GM12864 (cell line): ENCODE measurements around the gene TBX4.
"Not testable (repeated sequence)": the region's sequence is repeated elsewhere in the genome, so short reads cannot be mapped to it uniquely, and the experiment has no call there.

ENCODE experiments used
- DNase-seq: peaks from one replicate; pipeline ENCODE4 v3.0.0-alpha.2; 2011; ENCODE audit warnings: low read depth
- H3K4me3 ChIP-seq: 2 replicates; pipeline ENCODE4 v1.5.1; 2011; ENCODE audit warnings: mild to moderate bottlenecking, low read depth, low read length, control low read depth
- TF ChIP-seq, protein P1 (sequence below): IDR thresholded peaks from 2 replicates; pipeline ENCODE4 v1.5.1; 2011; ENCODE audit warnings: low read depth, mild to moderate bottlenecking, moderate library complexity, low read length, control low read depth, inconsistent platforms; ENCODE audit errors: missing control alignments

TBX4 gene

DNA sequence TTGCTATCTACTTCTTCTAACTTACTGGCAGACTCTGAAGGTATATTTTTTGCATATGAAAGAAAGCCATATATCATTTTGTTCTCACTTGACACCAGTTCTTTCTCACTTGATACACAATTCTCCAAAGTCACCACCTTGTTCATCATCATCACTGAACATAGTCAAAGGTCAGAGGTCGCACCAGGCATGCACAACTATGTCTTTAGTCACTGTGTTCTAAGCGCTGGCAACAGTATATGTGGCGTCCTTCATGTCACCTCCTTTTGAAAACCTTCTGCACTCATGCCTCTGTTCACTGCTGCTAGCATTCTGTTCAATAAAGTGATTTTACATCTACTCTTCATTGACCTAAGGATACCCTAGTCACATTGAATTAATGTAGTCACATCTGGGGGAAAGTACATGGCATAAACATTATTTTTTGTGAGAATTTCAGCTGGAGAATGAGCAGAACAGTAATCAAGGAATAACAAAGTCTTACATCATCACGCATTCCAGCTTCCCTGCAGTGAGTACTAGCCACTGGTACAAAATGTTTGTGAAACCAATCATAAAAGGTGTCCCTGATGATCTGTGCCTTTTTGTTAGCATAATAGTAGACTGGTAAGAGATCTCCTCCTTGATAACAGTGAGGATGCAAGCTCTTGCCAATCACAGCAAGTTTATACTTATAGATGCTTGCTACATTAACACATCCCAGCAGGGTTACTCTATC is 20.5 kb upstream of the TBX4 start:
- TF ChIP-seq, protein P1, sequence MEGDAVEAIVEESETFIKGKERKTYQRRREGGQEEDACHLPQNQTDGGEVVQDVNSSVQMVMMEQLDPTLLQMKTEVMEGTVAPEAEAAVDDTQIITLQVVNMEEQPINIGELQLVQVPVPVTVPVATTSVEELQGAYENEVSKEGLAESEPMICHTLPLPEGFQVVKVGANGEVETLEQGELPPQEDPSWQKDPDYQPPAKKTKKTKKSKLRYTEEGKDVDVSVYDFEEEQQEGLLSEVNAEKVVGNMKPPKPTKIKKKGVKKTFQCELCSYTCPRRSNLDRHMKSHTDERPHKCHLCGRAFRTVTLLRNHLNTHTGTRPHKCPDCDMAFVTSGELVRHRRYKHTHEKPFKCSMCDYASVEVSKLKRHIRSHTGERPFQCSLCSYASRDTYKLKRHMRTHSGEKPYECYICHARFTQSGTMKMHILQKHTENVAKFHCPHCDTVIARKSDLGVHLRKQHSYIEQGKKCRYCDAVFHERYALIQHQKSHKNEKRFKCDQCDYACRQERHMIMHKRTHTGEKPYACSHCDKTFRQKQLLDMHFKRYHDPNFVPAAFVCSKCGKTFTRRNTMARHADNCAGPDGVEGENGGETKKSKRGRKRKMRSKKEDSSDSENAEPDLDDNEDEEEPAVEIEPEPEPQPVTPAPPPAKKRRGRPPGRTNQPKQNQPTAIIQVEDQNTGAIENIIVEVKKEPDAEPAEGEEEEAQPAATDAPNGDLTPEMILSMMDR, result no peak

DNA sequence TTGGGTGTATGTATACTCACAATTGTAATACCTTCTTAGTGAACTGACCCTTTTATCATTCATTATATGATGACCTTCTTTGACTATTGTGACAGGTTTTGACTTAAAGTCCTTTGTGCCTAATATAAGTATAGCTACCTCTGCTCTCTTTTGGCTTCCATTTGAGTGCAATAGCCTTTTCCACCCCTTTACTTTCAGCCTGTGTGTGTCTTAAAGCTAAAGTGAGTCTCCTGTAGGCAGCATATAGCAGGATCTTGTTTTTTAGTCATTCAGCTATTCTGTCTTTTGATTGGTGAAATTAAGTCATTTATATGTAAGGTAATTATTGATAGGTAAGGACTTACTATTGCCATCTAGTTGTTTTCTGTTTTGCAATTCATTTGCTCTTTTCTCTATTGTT is 15.9 kb upstream of the TBX4 start:
- no peak for DNase-seq
- no peak overlapping the region for H3K4me3 ChIP-seq
- TF ChIP-seq, protein P1, result no peak

More for the DNA sequence above, 20.5 kb upstream of the TBX4 start:
- no peak overlapping the region for H3K4me3 ChIP-seq
- DNase-seq, result no peak

DNA sequence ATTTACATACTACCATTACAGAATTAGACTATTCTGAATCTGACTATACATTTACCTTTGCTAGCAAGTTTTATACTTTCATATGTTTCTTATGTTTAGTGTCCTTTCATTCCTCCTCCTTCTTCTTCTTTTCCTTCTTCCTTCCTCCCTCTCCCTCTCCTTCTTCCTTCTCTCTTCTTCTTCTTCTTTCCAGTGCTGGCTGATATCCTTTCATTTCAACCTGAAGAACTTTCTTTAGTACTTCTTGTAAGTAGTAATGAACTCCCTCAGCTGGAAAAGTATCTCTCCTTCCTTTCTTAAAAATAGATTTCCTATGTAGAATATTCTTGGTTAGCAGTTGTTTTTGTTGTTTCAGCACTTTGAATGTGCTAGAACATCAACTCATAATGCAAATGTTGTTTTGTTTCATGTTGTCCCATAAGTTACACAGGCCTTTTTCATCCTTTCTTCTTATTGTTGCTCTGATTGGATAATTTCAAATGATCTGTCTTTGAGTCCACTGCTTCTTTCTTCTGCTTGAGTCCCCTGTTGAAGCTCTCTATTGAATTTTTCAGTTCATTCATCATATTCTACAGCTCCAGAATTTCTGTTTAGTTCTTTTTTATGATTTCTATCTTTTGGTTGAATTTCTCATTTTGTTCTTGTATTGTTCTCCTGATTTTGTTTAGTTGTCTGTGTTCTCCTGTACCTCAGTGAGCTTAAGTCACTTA is 15.1 kb upstream of the TBX4 start:
- TF ChIP-seq, protein P1, result no peak
- no peak for DNase-seq
- H3K4me3 ChIP-seq, result no peak overlapping the region

DNA sequence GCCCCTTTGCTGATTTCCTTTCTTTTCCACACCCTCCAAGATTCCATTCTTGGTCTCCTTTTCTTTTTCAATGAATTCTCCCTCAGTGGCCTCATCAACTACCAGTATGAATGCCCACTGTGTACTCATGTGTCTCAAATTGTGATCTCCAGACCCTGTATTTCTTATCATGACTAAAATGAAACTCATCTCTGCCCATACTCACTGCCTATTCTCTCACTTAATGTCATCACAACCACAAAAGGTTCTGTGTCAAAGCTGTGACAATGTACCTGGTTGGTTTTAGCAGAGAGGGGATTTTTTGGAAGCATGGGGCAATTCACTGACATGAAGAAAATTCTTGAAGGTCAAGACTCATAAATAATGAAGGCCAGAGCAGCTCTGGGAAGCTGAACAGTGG is 11.5 kb upstream of the TBX4 start:
- TF ChIP-seq, protein P1, result no peak
- DNase-seq, result no peak
- H3K4me3 ChIP-seq, result no peak overlapping the region

DNA sequence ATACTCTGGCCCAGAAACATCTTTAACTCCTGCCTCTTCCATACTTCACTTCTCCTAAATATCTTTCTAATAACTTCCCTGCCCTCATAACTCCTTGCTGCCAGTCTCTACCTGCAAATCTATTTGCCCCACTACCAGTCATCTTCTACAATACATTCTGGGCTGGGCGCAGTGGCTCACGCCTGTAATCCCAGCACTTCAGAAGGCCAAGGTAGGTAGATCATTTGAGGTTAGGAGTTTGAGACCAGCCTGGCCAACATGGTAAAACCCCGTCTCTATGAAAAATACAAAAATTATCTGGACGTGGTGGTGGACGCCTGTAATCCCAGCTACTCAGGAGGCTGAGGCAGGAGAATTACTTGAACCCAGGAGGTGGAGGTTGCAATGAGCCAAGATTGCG is 10.7 kb upstream of the TBX4 start:
- not testable (repeated sequence) for DNase-seq

DNA sequence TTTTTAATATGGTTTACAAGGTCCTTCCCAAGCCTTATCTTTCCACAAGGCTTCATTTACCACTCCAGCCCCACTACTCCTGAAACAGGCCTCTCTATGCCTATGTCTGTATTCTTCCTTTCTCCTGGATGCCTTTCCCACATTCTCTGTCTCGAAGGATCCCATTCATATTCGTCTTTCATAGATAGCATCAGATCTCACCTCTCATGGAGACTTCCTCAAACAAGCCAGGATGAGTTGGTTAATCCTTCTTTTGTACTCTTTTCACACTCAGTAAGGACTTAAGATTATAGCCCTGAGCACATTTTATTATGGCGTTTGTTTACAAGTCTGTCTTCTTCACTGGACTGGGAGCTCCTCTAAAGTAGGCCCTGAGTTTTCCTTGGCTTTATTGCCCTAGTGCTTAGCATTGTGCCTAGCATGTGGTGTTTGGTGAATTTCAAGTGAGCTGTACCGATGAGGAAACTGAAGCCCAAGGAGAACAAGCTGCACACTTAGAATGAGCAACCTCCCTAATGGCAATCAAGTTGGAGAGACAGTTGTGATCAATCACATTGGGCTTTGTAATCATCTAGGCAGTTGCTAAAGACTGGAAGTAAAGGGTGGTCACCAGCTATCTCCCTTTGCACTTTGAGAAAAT is 10.0 kb upstream of the TBX4 start:
- H3K4me3 ChIP-seq, result no peak overlapping the region
- TF ChIP-seq, protein P1, result no peak
- DNase-seq, result no peak

More for the DNA sequence above, 10.7 kb upstream of the TBX4 start:
- not testable (repeated sequence) for H3K4me3 ChIP-seq

DNA sequence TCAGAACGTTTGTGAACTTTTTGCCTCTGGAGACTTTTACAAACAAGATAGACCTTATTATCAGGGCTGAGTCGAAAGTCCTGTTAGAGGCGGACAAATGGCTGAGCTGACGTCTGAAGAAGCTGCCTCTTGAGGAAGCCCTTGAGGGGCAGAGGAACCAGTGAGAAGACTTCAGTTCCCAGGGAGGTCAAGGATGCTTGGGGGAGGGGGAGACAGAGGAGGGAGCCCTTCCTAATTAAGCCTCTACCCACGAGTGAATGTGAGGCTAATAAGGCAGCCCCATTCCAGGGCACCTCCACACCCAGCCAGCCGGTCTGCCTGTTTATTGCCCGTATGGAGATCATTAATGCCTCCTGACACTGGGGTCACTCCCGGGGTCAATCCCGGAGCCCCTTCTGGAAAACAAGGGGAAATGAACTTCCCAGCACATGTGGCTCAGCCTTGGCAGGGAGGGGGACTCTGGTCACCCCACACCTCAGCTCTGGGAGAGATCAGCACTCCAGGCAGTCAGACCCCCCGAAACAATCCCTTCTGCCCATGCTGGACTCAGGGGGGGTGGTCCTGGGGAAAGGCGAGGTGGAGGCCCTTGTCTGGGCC is 9.2 kb upstream of the TBX4 start:
- TF ChIP-seq, protein P1, result no peak

More for the DNA sequence above, 9.2 kb upstream of the TBX4 start:
- H3K4me3 ChIP-seq, result no peak overlapping the region
- no peak for DNase-seq
